KMS-11 (cell line): ENCODE data around the gene UCHL1.

Experiments
- H2AFZ ChIP-seq: fragments of 200-600 bp; sonication (generic); 2 replicates; pipeline ENCODE4 v1.6.1; 2016; ENCODE audit warnings: antibody characterized with exemption, mixed run types, low read depth
- H3K27ac ChIP-seq: fragments of 200-600 bp; sonication (generic); 2 replicates; pipeline ENCODE4 v1.6.1; 2016; ENCODE audit warnings: mild to moderate bottlenecking, mixed run types
- H3K27me3 ChIP-seq: fragments of 200-600 bp; sonication (generic); 2 replicates; pipeline ENCODE4 v1.6.1; 2017; ENCODE audit warnings: mild to moderate bottlenecking, low read depth, mixed run types, moderate library complexity; ENCODE audit not compliant: insufficient read depth
- H3K36me3 ChIP-seq: fragments of 200-600 bp; sonication (generic); 2 replicates; pipeline ENCODE4 v1.6.1; 2017; ENCODE audit warnings: mild to moderate bottlenecking, mixed run types; ENCODE audit not compliant: insufficient read depth
- H3K4me1 ChIP-seq: fragments of 200-600 bp; sonication (generic); 2 replicates; pipeline ENCODE4 v1.6.1; 2016; ENCODE audit warnings: mild to moderate bottlenecking, low read depth, mixed run types; ENCODE audit not compliant: poor library complexity, severe bottlenecking
- H3K4me2 ChIP-seq: fragments of 200-600 bp; sonication (generic); 2 replicates; pipeline ENCODE4 v1.7.0; 2016; ENCODE audit warnings: mild to moderate bottlenecking, mixed run types
- H3K4me3 ChIP-seq: fragments of 200-600 bp; sonication (generic); IDR thresholded peaks from 2 replicates; pipeline ENCODE4 v1.6.1; 2017; ENCODE audit warnings: low read depth, low read length, mixed read lengths; ENCODE audit not compliant: insufficient read depth
- H3K79me2 ChIP-seq: fragments of 200-600 bp; sonication (generic); 2 replicates; pipeline ENCODE4 v1.6.1; 2016; ENCODE audit warnings: low read depth, mixed run types; ENCODE audit not compliant: insufficient read depth
- H3K9ac ChIP-seq: fragments of 200-600 bp; sonication (generic); 2 replicates; pipeline ENCODE4 v1.6.1; 2016; ENCODE audit warnings: mild to moderate bottlenecking, mixed run types
- H4K20me1 ChIP-seq: fragments of 200-600 bp; sonication (generic); 2 replicates; pipeline ENCODE4 v1.6.1; 2016; ENCODE audit warnings: mild to moderate bottlenecking, mixed run types; ENCODE audit not compliant: insufficient read depth
- TF ChIP-seq, protein P1 (sequence below): fragments of 200-600 bp; sonication (generic); conservative IDR thresholded peaks from 2 replicates; pipeline ENCODE4 v1.6.1; 2017; ENCODE audit warnings: low read depth, mild to moderate bottlenecking, antibody characterized with exemption, low read length, moderate library complexity, mixed read lengths

UCHL1 gene

DNA sequence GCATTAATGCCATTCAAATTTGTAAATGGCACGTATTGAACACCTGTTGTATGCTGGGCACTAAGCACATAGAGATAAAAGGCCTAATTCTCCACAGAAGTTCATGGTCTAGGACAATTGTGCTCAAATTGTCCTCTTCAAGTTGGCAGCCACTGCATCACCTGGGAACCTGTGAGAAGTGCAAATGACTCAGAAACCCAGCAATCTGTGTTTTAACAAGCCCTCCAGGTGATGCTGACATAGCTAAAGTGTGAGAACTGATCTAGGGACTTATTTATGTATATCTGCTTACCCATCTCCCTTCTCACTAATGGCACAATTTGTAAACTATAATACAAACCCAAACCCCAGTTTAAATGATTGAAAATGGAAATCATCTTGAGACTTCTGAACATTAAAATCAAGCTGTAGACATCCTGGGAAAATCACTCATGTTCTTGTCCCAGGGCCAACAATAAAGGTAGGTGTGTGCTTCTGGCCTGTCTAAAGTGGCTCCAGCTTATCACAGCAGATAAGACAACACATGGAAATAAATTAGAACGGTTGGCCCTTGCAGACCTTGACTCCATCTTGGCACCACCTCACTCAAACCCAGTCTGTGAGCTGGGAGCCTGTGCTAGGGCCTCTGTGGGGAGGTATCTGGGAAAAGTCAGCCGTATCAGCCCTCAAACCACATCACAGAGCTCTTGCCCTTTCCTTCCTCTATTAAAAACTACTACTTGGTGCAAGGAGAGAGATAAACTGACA is 46.8 kb downstream of the UCHL1 start:
- H3K36me3 ChIP-seq: no peaks in the 10 kb centered on the region
- H3K9ac ChIP-seq: no peak overlapping the region
- no peak overlapping the region for H3K27ac ChIP-seq
- no peak overlapping the region for H3K4me2 ChIP-seq
- no peak overlapping the region for H3K4me3 ChIP-seq
- H3K79me2 ChIP-seq: no peaks in the 10 kb centered on the region
- no peaks in the 10 kb centered on the region for H4K20me1 ChIP-seq
- H3K27me3 ChIP-seq: no peaks in the 10 kb centered on the region
- TF ChIP-seq, protein P1, sequence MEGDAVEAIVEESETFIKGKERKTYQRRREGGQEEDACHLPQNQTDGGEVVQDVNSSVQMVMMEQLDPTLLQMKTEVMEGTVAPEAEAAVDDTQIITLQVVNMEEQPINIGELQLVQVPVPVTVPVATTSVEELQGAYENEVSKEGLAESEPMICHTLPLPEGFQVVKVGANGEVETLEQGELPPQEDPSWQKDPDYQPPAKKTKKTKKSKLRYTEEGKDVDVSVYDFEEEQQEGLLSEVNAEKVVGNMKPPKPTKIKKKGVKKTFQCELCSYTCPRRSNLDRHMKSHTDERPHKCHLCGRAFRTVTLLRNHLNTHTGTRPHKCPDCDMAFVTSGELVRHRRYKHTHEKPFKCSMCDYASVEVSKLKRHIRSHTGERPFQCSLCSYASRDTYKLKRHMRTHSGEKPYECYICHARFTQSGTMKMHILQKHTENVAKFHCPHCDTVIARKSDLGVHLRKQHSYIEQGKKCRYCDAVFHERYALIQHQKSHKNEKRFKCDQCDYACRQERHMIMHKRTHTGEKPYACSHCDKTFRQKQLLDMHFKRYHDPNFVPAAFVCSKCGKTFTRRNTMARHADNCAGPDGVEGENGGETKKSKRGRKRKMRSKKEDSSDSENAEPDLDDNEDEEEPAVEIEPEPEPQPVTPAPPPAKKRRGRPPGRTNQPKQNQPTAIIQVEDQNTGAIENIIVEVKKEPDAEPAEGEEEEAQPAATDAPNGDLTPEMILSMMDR: no peak
- H3K4me1 ChIP-seq: no peaks in the 10 kb centered on the region
- no peak overlapping the region for H2AFZ ChIP-seq

GRCh38 chr4:41304221-41304620 is 47.5 kb downstream of the UCHL1 start:
- Histone ChIP-seq H4K20me1 (no peaks in the 10 kb centered on the region), H3K4me1 (no peaks in the 10 kb centered on the region), H3K27ac (no peak overlapping the region), H3K4me3 (no peak overlapping the region), H3K27me3 (no peaks in the 10 kb centered on the region), H3K4me2 (no peak overlapping the region), H2AFZ (no peak overlapping the region), H3K36me3 (no peaks in the 10 kb centered on the region), H3K79me2 (no peaks in the 10 kb centered on the region), H3K9ac (no peak overlapping the region)
- TF ChIP-seq, protein P1: no peak

DNA sequence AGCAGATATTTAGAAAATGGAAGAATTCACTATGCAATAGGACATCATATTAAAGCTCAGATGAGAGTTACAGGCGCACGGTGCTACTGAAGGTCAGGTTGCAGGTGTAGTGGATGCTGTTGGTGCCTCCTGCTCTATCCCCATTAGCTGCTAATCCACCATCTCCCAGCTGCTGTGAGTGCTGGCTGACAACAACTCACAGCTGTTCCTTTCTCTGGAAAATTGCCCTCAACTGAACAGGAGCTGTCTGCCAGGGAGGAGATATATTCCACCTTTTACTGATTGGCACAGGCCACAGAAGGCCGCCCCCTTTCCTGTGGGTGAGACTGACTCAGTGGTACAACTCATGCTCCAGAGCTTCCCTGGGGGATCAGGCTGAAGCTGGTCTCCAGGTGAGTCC is 48.7 kb downstream of the UCHL1 start:
- TF ChIP-seq, protein P1: no peak
- Histone ChIP-seq H3K4me2 (no peak overlapping the region), H3K9ac (no peak overlapping the region), H3K27me3 (no peaks in the 10 kb centered on the region), H4K20me1 (no peaks in the 10 kb centered on the region), H3K4me1 (no peaks in the 10 kb centered on the region), H3K36me3 (no peaks in the 10 kb centered on the region), H3K27ac (no peak overlapping the region), H3K4me3 (no peak overlapping the region), H2AFZ (no peak overlapping the region), H3K79me2 (no peaks in the 10 kb centered on the region)

GRCh38 chr4:41307638-41308037 is 50.9 kb downstream of the UCHL1 start:
- Histone ChIP-seq H2AFZ (no peak overlapping the region), H3K4me2 (no peak overlapping the region), H4K20me1 (no peaks in the 10 kb centered on the region), H3K4me1 (no peaks in the 10 kb centered on the region), H3K36me3 (no peaks in the 10 kb centered on the region), H3K79me2 (no peaks in the 10 kb centered on the region), H3K9ac (no peak overlapping the region), H3K27me3 (no peaks in the 10 kb centered on the region), H3K4me3 (no peak overlapping the region), H3K27ac (no peak overlapping the region)
- TF ChIP-seq, protein P1: no peak
